Choroid plexus epithelial cell (primary cell): ENCODE data around the gene SPEM2.
"Not testable (repeated sequence)": the region's sequence is repeated elsewhere in the genome, so short reads cannot be mapped to it uniquely, and the experiment has no call there.

Experiments
- DNase-seq: peaks from one replicate; pipeline ENCODE4 v3.0.0-alpha.2; 2010; ENCODE audit warnings: low read depth
- H3K4me3 ChIP-seq: 2 replicates; pipeline ENCODE4 v1.5.1; 2011; ENCODE audit warnings: low read depth, mild to moderate bottlenecking, control low read depth, low read length, moderate library complexity
- TF ChIP-seq, protein P1 (sequence below): conservative IDR thresholded peaks from 2 replicates; pipeline ENCODE4 v1.5.1; 2011; ENCODE audit warnings: low read depth, mild to moderate bottlenecking, control low read depth, inconsistent platforms, low read length, moderate library complexity

The SPEM2 gene

DNA sequence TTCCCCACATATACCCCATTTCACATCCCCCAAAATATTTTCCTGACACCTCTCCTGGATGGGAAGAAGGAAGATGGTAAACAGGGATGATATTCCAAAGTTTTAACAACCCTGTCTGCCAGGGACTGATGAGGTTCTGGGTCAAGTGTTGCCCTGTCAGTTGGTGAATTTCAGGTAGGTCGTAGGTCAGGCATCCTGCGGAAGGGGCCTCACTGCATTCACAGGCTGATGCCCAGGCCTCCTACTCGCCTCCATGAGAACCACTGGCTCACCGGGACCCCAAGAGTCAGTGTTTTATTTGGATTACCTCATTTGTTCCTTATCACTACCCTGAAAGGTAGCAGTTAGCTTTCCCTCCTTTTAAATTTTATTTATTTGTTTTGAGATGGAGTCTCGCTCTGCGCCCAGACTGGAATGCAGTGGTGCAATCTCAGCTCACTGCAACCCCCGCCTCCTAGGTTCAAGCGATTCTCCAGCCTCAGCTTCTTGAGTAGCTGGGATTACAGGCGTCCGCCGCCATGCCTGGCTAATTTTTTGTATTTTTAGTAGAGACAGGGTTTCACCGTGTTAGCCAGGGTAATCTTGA lies 43.5 kb downstream of the SPEM2 start:
- DNase-seq = peak; percentile 47
- H3K4me3 ChIP-seq = no peak overlapping the region
- TF ChIP-seq, protein P1, sequence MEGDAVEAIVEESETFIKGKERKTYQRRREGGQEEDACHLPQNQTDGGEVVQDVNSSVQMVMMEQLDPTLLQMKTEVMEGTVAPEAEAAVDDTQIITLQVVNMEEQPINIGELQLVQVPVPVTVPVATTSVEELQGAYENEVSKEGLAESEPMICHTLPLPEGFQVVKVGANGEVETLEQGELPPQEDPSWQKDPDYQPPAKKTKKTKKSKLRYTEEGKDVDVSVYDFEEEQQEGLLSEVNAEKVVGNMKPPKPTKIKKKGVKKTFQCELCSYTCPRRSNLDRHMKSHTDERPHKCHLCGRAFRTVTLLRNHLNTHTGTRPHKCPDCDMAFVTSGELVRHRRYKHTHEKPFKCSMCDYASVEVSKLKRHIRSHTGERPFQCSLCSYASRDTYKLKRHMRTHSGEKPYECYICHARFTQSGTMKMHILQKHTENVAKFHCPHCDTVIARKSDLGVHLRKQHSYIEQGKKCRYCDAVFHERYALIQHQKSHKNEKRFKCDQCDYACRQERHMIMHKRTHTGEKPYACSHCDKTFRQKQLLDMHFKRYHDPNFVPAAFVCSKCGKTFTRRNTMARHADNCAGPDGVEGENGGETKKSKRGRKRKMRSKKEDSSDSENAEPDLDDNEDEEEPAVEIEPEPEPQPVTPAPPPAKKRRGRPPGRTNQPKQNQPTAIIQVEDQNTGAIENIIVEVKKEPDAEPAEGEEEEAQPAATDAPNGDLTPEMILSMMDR = no peak

DNA sequence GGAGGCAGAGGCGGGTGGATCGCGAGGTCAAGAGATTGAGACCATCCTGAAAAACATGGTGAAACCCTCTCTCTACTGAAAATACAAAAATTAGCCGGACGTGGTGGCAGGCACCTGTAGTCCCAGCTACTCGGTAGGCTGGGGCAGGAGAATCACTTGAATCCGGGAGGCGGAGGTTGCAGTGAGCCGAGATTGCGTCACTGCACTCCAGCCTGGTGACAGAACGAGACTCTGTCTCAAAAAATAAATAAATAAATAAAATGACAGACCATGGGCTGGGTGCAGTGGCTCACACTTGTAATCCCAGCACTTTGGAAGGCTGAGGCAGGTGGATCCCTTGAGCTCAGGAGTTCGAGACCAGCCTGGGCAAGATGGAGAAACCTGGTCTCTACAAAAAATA lies 44.4 kb downstream of the SPEM2 start:
- DNase-seq, H3K4me3 ChIP-seq: not testable (repeated sequence)

DNA sequence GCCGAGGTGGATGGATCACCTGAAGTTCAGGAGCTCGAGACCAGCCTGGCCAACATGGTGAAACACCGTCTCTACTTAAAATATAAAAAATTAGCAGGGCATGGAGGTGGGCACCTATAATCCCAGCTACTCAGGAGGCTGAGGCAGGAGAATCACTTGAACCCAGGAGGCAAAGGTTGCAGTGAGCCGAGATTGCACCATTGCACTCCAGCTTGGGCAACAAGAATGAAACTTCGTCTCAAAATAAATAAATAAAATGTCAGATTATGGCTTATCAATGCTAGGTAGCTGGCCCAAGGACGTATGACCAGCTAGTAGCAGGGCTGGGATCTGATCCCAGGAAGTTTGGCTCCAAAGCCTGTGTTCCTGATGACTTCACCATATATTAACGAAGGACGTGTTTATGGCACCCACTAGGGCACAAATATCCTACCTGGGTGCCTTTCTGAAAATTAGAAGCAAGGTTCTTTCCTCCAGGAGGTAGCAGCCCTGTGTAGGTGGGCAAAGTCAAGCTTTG lies 45.1 kb downstream of the SPEM2 start:
- DNase-seq, H3K4me3 ChIP-seq: not testable (repeated sequence)

DNA sequence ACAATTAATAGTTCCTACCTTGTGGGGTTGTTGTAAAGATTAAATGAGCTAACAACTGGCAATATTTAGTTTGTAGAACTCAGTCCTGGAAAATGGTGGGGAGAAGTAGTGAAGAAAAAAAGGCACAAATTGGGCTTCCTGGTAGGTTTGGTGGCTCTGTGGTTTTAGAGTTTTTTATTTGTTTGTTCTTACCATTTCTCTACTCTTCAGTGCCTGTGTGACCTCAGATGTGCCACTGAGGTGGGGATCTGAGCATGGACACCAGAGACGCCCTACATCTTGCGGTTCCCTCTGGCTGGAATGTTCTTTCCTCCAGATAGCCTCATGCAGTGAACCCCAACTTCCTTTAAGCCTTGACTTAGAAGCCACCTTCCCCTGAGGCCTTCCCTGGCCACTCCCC lies 46.3 kb downstream of the SPEM2 start:
- TF ChIP-seq, protein P1 = no peak
- H3K4me3 ChIP-seq = no peak overlapping the region
- DNase-seq = no peak

DNA sequence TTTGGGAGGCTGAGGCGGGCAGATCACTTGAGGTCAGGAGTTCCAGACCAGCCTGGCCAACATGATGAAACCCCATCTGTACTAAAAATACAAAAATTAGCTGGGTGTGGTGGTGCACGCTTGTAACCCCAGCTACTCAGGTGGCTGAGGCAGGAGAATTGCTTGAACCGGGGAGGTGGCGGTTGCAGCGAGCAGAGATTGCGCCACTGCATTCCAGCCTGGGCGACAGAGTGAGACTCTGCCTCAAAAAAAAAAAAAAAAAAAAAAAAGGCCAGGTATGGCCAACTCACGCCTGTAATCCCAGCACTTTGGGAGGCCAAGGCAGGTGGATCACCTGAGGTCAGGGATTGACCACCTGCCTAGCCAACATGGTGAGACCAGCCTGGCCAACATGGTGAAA lies 49.4 kb downstream of the SPEM2 start:
- H3K4me3 ChIP-seq, DNase-seq: not testable (repeated sequence)

DNA sequence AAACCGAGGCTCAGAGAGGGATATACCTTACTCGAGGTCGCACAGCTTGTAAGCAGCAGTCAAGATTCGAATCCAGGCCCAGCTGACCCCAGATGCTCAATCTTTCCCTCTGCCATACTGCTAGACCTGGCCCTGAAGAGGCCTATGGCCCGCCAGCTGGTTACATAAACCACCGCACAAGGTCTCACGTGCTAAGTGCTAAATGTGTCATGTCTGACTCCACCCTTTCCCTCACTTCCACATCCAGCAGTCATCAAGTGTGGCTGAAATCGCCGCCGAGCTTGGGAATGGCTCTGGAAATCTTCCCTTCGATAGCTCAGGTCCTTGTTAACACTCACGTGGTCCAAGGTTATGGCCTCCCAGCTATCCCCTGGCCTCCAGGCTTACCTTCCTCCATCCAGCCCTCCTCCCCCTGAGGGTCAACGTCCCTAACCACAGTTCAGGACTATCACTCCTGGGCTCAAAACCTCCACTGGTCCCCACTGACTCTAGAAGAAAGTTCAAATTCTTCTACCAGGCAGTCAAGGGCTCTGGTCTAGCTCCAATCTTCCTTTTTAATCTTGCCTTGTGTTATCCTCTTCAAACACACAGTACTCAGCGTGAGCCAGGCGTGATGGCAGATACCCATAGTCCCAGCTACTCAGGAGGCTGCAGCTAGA lies 50.5 kb downstream of the SPEM2 start:
- H3K4me3 ChIP-seq = no peak overlapping the region
- TF ChIP-seq, protein P1 = no peak
- no peak for DNase-seq

DNA sequence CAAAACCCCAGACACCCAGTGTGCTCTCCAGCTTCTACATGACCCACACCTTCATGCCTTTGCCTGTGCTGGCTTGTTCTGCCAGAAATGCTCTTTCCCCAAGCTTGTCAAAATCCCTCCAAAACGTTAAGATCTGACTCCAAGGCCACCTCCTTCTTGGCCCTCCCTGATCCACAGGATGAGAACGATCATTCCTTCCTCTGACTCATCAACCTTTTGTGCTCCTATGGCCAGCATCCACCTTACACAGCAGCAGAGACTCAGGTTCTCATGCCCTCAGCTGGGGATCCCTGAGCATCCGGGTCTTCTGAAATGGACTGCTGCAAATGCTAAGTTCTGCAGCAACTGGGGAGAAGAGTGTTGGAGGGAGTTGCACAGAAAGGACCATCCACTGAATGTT lies 51.1 kb downstream of the SPEM2 start:
- TF ChIP-seq, protein P1 = peak; percentile 9
- no peak overlapping the region for H3K4me3 ChIP-seq
- peak; percentile 59 for DNase-seq

DNA sequence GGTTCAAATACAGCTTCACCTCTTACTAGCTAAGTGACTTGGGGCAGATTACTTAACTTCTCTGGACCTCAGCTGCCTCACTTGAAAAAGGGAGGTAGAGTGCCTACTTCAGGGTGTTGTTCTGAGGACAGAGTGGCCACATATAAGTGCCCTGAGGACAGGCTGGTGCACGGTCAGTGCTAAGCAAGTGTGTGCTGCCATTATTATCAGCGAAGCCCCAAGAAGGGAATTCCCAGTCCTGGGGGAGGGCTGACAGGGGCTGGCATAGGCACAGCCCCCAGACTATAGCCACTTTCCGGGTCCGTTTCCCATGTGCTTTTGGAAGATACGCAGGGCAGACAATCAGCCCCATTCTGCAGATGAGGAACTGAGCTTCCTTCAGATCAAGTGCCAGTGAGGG lies 51.5 kb downstream of the SPEM2 start:
- no peak for DNase-seq
- H3K4me3 ChIP-seq = no peak overlapping the region
- TF ChIP-seq, protein P1 = no peak
